HepG2 (cell line): ENCODE measurements around the gene DNAJB11. TPM values are rescaled to one million over a fixed set of nuclear protein-coding genes. Genes with fewer than 3 reads are reported as not detected.
A peak's percentile ranks its signal among the peaks of the same experiment; 100 is the strongest.

Source experiments
- ATF1 ChIP-seq: IDR thresholded peaks from 2 replicates; pipeline ENCODE4 v1.6.1; 2016; ENCODE audit warnings: mild to moderate bottlenecking, control low read depth
- DNMT1 ChIP-seq: sonication (generic); formaldehyde crosslinking; IDR thresholded peaks from 2 replicates; pipeline ENCODE4 v1.5.1; 2020; ENCODE audit warnings: mild to moderate bottlenecking, missing genetic modification reagents
- HOXA3 ChIP-seq: sonication (generic); formaldehyde crosslinking; IDR thresholded peaks from 2 replicates; pipeline ENCODE4 v1.5.0; 2020; ENCODE audit warnings: missing genetic modification reagents
- NFYC ChIP-seq: IDR thresholded peaks from 2 replicates; pipeline ENCODE4 v1.6.1; 2016; ENCODE audit warnings: missing genetic modification reagents, missing compliant biosample characterization
- RBFOX2 ChIP-seq: fragments of 200-400 bp; formaldehyde crosslinking; IDR thresholded peaks from 2 replicates; pipeline ENCODE4 v1.6.1; 2017; ENCODE audit warnings: low read depth, mild to moderate bottlenecking, low read length
- TARDBP ChIP-seq: sonication (generic); formaldehyde crosslinking; IDR thresholded peaks from 2 replicates; pipeline ENCODE4 v1.8.0; 2022; ENCODE audit warnings: mild to moderate bottlenecking, missing genetic modification reagents
- TBX3 ChIP-seq: fragments of 450-650 bp; IDR thresholded peaks from 2 replicates; pipeline ENCODE4 v1.6.1; 2017; ENCODE audit warnings: antibody characterized with exemption, mild to moderate bottlenecking, inconsistent platforms, borderline replicate concordance
- ZFP36L1 ChIP-seq: sonication (generic); formaldehyde crosslinking; IDR thresholded peaks from 2 replicates; pipeline ENCODE4 v1.8.0; 2022; ENCODE audit warnings: mild to moderate bottlenecking, missing genetic modification reagents, moderate library complexity
- ZNF510 ChIP-seq: sonication (generic); formaldehyde crosslinking; IDR thresholded peaks from 2 replicates; pipeline ENCODE4 v1.4.0; 2020; ENCODE audit warnings: low read depth, mild to moderate bottlenecking, missing genetic modification reagents
- ZNF607 ChIP-seq: sonication (generic); formaldehyde crosslinking; IDR thresholded peaks from 2 replicates; pipeline ENCODE4 v1.5.1; 2020; ENCODE audit warnings: missing genetic modification reagents, mild to moderate bottlenecking, borderline replicate concordance
- ZNF746 ChIP-seq: sonication (generic); formaldehyde crosslinking; IDR thresholded peaks from 2 replicates; pipeline ENCODE4 v1.8.0; 2022; ENCODE audit warnings: mild to moderate bottlenecking, missing genetic modification reagents
- polyA plus RNA-seq, 8 experiments: library from polyadenylated mRNA; depleted of rRNA in 3 of 8; stranded (reverse) in 7 of 8; unstranded in 1 of 8; fragments of >200 nt; fragmentation: Illumina TruSeq in 4 of 8; extraction: Trizol in 4 of 8; gene quantifications; 2 replicates each; pipeline versions ENCODE4 v1.2.1 to v1.2.3, GENCODE V29; 2011 to 2016; ENCODE audit warnings: low read depth in 4 of 8, missing spikeins in 1 of 8, mixed read lengths in 1 of 8; ENCODE audit not compliant: insufficient read depth in 1 of 8
- total RNA-seq, 5 experiments: library from RNA; depleted of rRNA; stranded (reverse); fragments of >200 nt; fragmentation: Illumina TruSeq; extraction: Trizol; gene quantifications; 2 replicates each; pipeline ENCODE4 v1.2.3, GENCODE V29; 2016; ENCODE audit warnings: low read depth in 1 of 5
- TF ChIP-seq, protein P1 (sequence below): sonication (generic); formaldehyde crosslinking; IDR thresholded peaks from 2 replicates; pipeline ENCODE4 v1.5.0; 2020; ENCODE audit warnings: mild to moderate bottlenecking, missing genetic modification reagents, borderline replicate concordance
- TF ChIP-seq, protein P2 (sequence below): sonication (generic); formaldehyde crosslinking; IDR thresholded peaks from 2 replicates; pipeline ENCODE4 v1.5.1; 2020; ENCODE audit warnings: missing genetic modification reagents, mild to moderate bottlenecking, borderline replicate concordance
- TF ChIP-seq, protein P3 (sequence below): sonication (generic); formaldehyde crosslinking; IDR thresholded peaks from 2 replicates; pipeline ENCODE4 v1.4.0; 2020; ENCODE audit warnings: low read depth, mild to moderate bottlenecking, missing genetic modification reagents
- TF ChIP-seq, protein P4 (sequence below): sonication (generic); formaldehyde crosslinking; IDR thresholded peaks from 2 replicates; pipeline ENCODE4 v1.5.1; 2020; ENCODE audit warnings: mild to moderate bottlenecking, missing genetic modification reagents
- TF ChIP-seq, protein P5 (sequence below): sonication (generic); formaldehyde crosslinking; IDR thresholded peaks from 2 replicates; pipeline ENCODE4 v1.4.0; 2020; ENCODE audit warnings: mild to moderate bottlenecking, missing genetic modification reagents

DNAJB11 gene
- total and polyA plus RNA-seq, 2 of the 13 experiments (the other 11 are each of a cell fraction or from before 2014, with no cell fraction given): 41.0 to 132 TPM

DNA sequence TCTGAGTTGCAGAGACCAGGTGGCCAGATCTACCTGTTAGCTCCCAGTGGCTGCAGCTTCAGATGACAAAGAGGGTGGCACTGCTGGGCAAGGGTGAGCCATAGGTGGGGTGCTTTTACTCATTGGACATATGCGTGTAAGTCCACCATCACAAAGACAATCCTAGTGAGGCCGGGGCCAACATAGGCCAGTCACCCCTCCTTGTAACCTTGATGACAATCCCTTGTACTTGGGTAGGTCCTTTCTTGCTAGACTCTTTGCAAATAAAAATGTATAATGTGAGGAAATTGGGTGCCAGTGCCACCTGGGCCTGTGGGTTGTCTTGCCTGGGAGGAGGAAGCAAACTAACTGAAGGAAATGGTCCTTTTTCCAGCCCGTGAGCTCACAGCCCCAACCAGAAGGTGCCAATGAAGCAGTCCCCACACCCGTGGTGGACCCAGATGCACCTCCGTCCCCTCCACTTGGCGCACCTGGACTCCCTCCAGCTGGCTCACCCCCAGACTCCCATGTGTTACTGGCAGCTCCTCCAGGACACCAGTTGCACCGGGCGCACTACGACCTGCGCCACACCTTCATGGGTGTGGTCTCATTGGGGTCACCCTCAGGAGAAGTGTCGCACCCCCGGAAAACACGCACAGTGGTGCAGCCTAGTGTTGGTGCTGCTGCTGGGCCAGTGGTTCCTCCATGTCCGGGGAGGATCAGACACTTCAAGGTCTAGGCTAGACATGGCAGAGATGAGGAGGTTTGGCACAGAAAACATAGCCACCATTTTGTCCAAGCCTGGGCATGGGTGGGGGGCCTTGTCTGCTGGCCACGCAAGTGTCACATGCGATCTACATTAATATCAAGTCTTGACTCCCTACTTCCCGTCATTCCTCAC lies 49.9 kb downstream of the DNAJB11 start (continued):
- TF ChIP-seq, protein P1, sequence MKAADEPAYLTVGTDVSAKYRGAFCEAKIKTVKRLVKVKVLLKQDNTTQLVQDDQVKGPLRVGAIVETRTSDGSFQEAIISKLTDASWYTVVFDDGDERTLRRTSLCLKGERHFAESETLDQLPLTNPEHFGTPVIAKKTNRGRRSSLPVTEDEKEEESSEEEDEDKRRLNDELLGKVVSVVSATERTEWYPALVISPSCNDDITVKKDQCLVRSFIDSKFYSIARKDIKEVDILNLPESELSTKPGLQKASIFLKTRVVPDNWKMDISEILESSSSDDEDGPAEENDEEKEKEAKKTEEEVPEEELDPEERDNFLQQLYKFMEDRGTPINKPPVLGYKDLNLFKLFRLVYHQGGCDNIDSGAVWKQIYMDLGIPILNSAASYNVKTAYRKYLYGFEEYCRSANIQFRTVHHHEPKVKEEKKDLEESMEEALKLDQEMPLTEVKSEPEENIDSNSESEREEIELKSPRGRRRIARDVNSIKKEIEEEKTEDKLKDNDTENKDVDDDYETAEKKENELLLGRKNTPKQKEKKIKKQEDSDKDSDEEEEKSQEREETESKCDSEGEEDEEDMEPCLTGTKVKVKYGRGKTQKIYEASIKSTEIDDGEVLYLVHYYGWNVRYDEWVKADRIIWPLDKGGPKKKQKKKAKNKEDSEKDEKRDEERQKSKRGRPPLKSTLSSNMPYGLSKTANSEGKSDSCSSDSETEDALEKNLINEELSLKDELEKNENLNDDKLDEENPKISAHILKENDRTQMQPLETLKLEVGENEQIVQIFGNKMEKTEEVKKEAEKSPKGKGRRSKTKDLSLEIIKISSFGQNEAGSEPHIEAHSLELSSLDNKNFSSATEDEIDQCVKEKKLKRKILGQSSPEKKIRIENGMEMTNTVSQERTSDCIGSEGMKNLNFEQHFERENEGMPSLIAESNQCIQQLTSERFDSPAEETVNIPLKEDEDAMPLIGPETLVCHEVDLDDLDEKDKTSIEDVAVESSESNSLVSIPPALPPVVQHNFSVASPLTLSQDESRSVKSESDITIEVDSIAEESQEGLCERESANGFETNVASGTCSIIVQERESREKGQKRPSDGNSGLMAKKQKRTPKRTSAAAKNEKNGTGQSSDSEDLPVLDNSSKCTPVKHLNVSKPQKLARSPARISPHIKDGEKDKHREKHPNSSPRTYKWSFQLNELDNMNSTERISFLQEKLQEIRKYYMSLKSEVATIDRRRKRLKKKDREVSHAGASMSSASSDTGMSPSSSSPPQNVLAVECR (CRISPR knock-in tag): peak; percentile 50; the same call in 1 of the 2 replicates
- TF ChIP-seq ZNF607 (peak; percentile 19; the same call in 1 of the 2 replicates), ZFP36L1 (CRISPR knock-in tag) (peak; percentile 86; the same call in 1 of the 2 replicates), ATF1 (CRISPR knock-in tag) (no peak), TBX3 (no peak), ZNF510 (CRISPR knock-in tag) (peak; percentile 55; the same call in 1 of the 2 replicates), TARDBP (CRISPR knock-in tag) (peak; percentile 89), RBFOX2 (peak; percentile 98), HOXA3 (CRISPR knock-in tag) (peak; percentile 72), DNMT1 (CRISPR knock-in tag) (no peak), NFYC (no peak), ZNF746 (0 out of 2 replicates have a peak, but pooled peaks have one; percentile 48)
- TF ChIP-seq, protein P2, sequence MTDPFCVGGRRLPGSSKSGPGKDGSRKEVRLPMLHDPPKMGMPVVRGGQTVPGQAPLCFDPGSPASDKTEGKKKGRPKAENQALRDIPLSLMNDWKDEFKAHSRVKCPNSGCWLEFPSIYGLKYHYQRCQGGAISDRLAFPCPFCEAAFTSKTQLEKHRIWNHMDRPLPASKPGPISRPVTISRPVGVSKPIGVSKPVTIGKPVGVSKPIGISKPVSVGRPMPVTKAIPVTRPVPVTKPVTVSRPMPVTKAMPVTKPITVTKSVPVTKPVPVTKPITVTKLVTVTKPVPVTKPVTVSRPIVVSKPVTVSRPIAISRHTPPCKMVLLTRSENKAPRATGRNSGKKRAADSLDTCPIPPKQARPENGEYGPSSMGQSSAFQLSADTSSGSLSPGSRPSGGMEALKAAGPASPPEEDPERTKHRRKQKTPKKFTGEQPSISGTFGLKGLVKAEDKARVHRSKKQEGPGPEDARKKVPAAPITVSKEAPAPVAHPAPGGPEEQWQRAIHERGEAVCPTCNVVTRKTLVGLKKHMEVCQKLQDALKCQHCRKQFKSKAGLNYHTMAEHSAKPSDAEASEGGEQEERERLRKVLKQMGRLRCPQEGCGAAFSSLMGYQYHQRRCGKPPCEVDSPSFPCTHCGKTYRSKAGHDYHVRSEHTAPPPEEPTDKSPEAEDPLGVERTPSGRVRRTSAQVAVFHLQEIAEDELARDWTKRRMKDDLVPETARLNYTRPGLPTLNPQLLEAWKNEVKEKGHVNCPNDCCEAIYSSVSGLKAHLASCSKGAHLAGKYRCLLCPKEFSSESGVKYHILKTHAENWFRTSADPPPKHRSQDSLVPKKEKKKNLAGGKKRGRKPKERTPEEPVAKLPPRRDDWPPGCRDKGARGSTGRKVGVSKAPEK: peak; percentile 75; the same call in 1 of the 2 replicates
- TF ChIP-seq, protein P3, sequence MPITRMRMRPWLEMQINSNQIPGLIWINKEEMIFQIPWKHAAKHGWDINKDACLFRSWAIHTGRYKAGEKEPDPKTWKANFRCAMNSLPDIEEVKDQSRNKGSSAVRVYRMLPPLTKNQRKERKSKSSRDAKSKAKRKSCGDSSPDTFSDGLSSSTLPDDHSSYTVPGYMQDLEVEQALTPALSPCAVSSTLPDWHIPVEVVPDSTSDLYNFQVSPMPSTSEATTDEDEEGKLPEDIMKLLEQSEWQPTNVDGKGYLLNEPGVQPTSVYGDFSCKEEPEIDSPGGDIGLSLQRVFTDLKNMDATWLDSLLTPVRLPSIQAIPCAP (CRISPR knock-in tag): no peak
- TF ChIP-seq, protein P4, sequence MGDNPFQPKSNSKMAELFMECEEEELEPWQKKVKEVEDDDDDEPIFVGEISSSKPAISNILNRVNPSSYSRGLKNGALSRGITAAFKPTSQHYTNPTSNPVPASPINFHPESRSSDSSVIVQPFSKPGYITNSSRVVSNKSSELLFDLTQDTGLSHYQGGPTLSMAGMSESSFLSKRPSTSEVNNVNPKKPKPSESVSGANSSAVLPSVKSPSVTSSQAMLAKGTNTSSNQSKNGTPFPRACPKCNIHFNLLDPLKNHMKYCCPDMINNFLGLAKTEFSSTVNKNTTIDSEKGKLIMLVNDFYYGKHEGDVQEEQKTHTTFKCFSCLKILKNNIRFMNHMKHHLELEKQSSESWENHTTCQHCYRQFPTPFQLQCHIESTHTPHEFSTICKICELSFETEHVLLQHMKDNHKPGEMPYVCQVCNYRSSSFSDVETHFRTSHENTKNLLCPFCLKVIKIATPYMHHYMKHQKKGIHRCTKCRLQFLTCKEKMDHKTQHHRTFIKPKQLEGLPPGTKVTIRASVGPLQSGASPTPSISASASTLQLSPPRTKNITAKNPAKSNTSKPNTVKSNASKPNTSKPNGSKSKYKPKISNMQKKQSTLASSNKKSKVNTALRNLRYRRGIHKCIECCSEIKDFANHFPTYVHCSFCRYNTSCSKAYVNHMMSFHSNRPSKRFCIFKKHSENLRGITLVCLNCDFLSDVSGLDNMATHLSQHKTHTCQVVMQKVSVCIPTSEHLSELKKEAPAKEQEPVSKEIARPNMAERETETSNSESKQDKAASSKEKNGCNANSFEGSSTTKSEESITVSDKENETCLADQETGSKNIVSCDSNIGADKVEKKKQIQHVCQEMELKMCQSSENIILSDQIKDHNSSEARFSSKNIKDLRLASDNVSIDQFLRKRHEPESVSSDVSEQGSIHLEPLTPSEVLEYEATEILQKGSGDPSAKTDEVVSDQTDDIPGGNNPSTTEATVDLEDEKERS (CRISPR knock-in tag): no peak
- TF ChIP-seq, protein P5, sequence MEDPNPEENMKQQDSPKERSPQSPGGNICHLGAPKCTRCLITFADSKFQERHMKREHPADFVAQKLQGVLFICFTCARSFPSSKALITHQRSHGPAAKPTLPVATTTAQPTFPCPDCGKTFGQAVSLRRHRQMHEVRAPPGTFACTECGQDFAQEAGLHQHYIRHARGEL (CRISPR knock-in tag): peak; percentile 87; the same call in 1 of the 2 replicates
